C4-2B (cell line): ENCODE results near the gene SYPL1.

Experiments
- H3K27ac ChIP-seq: fragments of 450-650 bp; 2 replicates; pipeline ENCODE4 v1.5.1; 2017
- ZFX ChIP-seq: fragments of 450-650 bp; IDR thresholded peaks from 2 replicates; pipeline ENCODE4 v1.6.1; 2017
- TF ChIP-seq, protein P1 (sequence below): fragments of 450-650 bp; conservative IDR thresholded peaks from 2 replicates; pipeline ENCODE4 v1.5.1; 2017; ENCODE audit warnings: mild to moderate bottlenecking

Gene SYPL1

DNA sequence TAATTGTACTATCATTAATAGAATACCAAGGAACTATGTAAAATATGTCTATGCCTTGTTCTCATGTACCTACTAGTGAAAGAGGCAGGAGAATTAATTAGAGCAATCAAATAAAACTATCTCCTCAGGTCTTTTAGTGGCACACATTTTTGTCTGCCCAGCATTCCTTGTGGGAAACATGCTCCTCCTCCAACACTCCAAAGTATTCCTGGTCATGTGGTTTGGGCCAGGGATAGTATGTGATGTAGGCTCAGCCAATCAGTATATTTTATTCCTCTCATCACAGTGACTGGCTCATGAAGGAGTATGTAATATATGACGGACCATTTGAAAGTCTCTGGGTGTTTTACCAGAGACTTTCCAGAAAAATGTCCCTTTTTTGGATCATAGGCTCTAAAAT lies 16.7 kb upstream of the SYPL1 start:
- no peak overlapping the region for H3K27ac ChIP-seq
- TF ChIP-seq, protein P1, sequence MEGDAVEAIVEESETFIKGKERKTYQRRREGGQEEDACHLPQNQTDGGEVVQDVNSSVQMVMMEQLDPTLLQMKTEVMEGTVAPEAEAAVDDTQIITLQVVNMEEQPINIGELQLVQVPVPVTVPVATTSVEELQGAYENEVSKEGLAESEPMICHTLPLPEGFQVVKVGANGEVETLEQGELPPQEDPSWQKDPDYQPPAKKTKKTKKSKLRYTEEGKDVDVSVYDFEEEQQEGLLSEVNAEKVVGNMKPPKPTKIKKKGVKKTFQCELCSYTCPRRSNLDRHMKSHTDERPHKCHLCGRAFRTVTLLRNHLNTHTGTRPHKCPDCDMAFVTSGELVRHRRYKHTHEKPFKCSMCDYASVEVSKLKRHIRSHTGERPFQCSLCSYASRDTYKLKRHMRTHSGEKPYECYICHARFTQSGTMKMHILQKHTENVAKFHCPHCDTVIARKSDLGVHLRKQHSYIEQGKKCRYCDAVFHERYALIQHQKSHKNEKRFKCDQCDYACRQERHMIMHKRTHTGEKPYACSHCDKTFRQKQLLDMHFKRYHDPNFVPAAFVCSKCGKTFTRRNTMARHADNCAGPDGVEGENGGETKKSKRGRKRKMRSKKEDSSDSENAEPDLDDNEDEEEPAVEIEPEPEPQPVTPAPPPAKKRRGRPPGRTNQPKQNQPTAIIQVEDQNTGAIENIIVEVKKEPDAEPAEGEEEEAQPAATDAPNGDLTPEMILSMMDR, result no peak
- no peak for TF ChIP-seq ZFX

DNA sequence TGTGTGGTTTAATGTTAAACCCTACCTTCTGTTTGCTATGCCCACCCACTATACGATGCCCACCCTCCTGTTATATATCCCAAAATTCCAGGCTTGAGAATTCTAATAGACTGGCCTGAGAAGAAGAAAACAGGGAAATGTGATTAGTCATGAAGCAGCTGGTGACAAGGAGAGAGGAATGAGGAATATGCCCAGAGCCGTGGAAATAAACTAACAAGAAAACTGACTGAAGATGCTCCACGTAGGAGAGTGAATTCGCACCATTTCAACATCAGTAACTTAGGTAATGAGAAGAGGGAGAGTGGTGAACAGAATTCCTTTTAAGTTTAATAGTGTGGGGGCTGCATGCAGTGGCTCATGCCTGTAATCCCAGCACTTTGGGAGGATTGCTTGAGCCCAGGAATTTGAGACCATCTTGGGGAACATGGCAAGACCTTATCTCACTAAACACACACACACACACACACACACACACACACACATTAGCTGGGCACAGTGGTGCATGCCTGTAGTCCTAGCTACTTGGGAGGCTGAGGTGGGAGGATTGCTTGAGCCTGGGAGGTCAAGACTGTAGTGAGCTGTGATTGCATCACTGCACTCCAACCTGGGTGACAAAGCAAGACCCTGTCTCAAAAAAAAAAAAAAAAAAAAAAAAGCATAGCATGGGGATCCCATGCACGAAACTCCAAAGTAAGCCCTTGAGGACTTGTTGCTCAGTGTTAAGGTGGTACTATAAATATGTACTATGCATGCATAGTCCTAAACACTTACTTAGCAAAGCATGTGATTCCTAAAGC lies 16.1 kb upstream of the SYPL1 start:
- TF ChIP-seq, protein P1, result no peak
- no peak for TF ChIP-seq ZFX
- no peak overlapping the region for H3K27ac ChIP-seq

DNA sequence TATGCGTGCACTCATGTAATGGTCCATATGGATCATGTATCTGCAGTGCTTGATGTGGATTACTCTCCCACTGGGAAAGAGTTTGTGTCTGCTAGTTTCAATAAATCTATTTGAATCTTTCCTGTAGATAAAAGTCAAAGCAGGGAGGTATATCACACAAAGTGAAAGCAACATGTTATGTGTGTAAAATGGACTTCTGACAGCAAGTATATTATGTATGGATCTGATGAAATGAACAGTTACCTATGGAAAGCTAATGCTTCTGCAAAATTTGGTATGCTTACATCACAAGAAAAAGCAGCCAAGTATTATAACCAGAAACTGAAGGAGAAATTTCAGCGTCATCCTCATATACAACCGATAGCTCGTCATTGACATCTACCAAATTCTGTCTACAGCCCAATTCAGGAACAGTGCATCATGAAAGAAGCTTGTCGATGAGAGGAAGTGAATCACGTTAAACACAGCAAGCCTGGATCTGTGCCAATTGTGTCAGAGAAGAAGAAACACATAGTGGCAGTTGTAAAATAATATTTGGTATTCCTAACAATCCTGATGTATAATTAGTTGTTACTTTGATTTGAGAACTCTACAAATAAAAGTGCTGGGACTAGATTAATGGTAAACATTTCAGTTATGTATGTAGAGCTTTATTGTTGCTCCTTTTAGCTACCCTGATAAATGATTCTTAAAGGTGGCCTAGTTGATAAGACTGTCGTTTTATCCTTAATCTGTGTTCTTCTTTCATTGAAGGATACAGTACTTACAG lies 14.2 kb upstream of the SYPL1 start:
- H3K27ac ChIP-seq, result no peak overlapping the region
- TF ChIP-seq, protein P1, result no peak
- no peak for TF ChIP-seq ZFX

DNA sequence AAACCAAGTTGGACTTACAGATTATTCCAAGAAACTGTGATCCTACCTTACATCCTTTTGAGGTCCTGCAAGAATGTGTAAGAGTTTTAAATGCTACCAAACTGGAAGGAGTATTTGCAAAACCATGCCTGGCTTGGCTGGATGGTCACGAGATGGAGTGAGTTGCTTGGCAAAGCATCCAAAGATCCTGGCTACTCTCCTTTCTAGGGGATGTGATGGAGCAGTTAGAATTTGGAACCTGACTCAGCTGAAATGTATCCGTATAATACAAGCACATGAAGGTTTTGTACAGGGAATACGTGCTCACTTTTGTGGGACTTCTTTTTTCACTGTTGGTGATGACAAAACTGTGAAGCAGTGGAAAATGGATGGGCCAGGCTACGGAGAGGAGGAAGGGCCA lies 13.3 kb upstream of the SYPL1 start:
- H3K27ac ChIP-seq, result no peak overlapping the region
- TF ChIP-seq, protein P1, result no peak
- no peak for TF ChIP-seq ZFX

DNA sequence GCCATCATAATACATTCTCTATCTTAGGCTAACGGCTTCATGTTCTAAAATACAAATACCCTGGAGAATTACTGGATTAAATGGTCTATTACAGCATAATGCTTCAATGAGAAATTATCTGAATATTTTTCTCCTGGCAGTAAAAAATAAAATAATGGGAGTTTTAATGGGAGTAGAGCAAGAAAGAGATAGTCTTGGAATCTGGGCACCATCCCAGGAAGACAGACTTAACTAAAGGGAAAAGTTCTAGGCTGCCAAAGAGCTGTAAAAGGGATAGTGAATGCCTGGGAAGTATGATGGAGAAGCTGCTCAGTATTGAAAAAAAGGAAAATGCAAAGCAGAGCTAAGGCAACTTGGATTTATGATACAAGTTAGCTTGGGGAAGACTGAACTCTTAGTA lies 12.1 kb upstream of the SYPL1 start:
- TF ChIP-seq, protein P1, result no peak
- TF ChIP-seq ZFX, result no peak
- H3K27ac ChIP-seq, result no peak overlapping the region

DNA sequence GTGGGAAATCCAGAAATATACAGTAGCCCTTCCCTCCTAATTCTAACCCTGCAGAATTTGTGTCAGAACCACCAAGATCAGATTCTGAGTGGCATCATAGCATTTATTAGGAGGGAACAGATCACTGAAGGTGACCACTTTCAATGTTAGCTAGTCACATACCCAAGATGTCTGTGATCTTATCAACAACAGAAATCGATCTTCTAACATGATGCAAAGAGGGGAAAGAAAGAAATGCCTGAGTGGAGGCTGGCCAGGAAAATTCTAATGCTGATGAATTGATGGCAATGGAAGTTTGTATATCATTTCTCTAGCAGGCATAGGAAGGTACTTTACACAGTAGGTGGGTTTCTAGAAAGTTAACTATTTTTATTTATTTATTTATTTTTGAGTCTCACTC lies 10.6 kb upstream of the SYPL1 start:
- TF ChIP-seq ZFX, result no peak
- TF ChIP-seq, protein P1, result no peak
- H3K27ac ChIP-seq, result no peak overlapping the region

DNA sequence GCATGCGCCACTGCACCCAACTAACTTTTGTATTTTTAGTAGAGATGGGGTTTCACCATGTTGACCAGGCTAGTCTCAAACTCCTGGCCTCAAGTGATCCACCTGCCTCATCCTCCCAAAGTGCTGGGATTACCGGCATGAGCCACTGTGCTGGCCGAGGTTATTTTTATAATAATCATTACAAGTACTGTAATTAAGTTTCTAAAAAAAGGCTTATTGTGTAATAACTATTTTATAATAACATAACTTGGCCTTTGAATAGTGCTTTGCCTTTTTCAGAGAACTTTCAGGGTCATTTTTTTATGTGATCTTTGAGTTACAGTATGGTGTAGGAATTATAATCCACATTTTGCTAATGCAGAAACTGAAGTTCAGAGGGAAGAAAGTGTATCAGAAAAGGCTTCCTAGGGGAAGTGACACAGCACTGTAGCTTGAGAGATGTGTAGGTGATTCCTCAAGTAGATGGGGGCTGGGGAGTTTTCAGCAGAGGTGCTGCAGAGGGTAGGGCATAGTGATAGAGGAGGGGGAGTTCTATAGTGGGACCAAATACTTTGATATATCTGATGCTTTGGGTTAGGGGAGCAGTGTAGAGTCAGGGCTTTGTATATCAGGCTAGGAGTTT lies 9.2 kb upstream of the SYPL1 start:
- TF ChIP-seq, protein P1, result no peak
- TF ChIP-seq ZFX, result no peak
- H3K27ac ChIP-seq, result no peak overlapping the region
